ENCODE measurements around the gene COMMD6. TPM values are rescaled to one million over a fixed set of nuclear protein-coding genes. Genes with fewer than 3 reads are reported as not detected.

Gene COMMD6
- polyA plus RNA-seq, 1 donor: 240 TPM

DNA sequence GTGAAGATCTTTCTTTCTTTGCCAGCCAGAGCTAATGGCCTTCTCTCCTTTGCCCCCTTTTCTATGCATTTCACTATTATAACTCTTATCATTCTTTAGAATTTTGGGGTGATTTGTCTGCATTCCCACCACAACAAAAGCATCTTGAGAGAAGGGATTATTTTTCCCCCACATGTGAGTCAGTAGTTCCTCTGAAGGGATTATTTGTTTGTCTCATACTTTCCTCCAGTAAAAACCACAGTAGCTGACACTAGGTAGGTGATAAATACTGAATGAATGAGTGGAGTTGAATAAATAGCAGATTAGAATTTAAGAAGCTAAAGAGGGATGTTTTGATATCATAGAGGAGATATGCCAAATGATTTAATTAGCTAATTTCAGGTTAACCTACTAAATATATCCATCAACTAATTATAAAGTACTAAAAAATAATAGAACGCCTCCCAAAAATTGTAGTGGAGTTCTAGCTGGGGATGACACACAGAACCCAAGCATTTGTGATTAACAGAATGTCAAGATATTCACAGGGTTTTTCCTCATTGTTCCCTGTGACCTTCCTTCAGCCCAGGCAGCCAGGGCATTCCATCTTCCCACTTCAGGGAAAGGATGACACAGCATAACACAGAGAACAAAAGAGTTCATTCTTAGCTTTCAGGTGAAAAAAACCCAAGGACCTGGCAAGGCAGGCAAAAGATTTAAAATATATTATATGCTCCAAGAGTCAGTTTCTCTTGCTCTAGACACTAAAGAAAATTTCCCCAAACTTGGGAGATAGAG, 52.2 kb downstream of the COMMD6 start:
- H3K4me3 ChIP-seq (ENCODE audit: low read length): no peak overlapping the region
- peaks cover 10% of the 10 kb centered on the region for H3K27me3 ChIP-seq (ENCODE audit: control insufficient read depth, insufficient read depth, low read length)
- H3K9me3 ChIP-seq (ENCODE audit: control insufficient read depth, low read depth, low read length): no peaks in the 10 kb centered on the region
- DNase-seq: no peak
- no peaks in the 10 kb centered on the region for H3K36me3 ChIP-seq (ENCODE audit: control insufficient read depth, insufficient read depth, low read length)
- H3K4me1 ChIP-seq (ENCODE audit: control insufficient read depth, insufficient read depth, low read length): no peaks in the 10 kb centered on the region
- no CpG with 5 or more reads among the region's 1 CpG for WGBS (ENCODE audit: insufficient coverage, low lambda C conversion rate)
- no peak overlapping the region for H3K27ac ChIP-seq (ENCODE audit: low read length)

DNA sequence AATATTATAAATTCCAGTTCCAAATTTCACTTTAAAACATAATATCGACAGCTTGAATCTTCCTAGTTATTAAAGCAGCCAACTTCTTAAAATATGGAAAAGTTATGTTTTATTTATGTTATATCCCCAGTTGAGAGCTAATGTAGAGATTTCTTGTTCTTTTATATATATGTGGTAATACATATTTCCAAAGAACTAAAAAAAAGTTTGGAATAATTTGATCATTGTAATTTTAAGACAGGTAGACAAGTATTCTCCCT, 54.9 kb downstream of the COMMD6 start:
- H3K4me1 ChIP-seq (ENCODE audit: control insufficient read depth, insufficient read depth, low read length): no peaks in the 10 kb centered on the region
- peaks cover 10% of the 10 kb centered on the region for H3K27me3 ChIP-seq (ENCODE audit: control insufficient read depth, insufficient read depth, low read length)
- peak overlapping the region; percentile 72 for H3K4me3 ChIP-seq (ENCODE audit: low read length)
- WGBS (ENCODE audit: insufficient coverage, low lambda C conversion rate): 0% methylated on average over 1 of the region's 1 CpG
- H3K27ac ChIP-seq (ENCODE audit: low read length): peak overlapping the region; percentile 34
- DNase-seq: no peak
- H3K9me3 ChIP-seq (ENCODE audit: control insufficient read depth, low read depth, low read length): no peaks in the 10 kb centered on the region
- H3K36me3 ChIP-seq (ENCODE audit: control insufficient read depth, insufficient read depth, low read length): no peaks in the 10 kb centered on the region

DNA sequence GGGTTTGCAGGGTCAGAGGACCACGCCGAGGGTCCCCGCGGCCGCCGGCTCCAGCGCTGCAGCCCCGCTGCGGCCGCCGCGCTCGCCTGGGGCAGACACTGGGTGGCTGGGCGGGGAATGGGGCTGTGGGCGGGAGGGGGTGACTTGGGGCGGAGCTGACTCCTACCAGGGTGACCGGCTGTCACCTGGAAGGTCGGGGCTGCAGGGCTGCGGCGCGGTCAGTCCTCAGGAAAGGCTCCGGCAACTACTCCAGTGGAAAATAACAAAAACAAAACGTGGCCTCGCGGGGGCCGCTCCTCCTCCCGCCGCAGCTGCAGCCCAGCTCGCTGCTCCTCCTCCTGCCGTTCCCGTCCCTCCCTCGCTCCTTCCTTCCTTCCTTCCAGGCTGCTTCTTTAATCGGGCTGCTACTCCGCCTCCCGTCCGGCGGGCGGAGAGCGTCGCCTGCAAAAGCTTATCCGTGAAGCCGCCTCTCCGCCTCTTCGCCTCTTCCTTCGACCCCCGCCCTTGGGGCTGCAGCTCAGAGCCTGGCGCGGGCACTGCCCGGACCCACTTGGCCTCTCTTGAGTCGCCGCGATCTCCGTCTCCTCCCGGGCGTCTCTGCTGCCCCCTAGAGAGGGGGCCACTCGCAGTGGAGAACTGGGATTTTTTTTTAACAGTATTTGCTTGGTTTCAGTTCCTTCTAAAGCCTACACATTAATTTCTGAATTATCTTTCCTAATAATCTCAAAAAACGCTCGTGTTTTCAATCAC, 55.4 kb downstream of the COMMD6 start, which contains the start of gene TBC1D4:
Gene TBC1D4 (minus strand): TSS at position 100 of the 750 bp plus-strand sequence. CDS start 402 bp downstream, outside the sequence.
- no peaks in the 10 kb centered on the region for H3K4me1 ChIP-seq (ENCODE audit: control insufficient read depth, insufficient read depth, low read length)
- WGBS (ENCODE audit: insufficient coverage, low lambda C conversion rate): 17% methylated on average over 2 of the region's 58 CpGs
- DNase-seq: peak; percentile 82 to 94
- H3K9me3 ChIP-seq (ENCODE audit: control insufficient read depth, low read depth, low read length): no peaks in the 10 kb centered on the region
- peak within 1 kb of the TSS; percentile 34 for H3K27ac ChIP-seq (ENCODE audit: low read length)
- H3K36me3 ChIP-seq (ENCODE audit: control insufficient read depth, insufficient read depth, low read length): no peaks in the 10 kb centered on the region
- peaks cover 10% of the 10 kb centered on the region for H3K27me3 ChIP-seq (ENCODE audit: control insufficient read depth, insufficient read depth, low read length)
- H3K4me3 ChIP-seq (ENCODE audit: low read length): peak within 1 kb of the TSS; percentile 72

DNA sequence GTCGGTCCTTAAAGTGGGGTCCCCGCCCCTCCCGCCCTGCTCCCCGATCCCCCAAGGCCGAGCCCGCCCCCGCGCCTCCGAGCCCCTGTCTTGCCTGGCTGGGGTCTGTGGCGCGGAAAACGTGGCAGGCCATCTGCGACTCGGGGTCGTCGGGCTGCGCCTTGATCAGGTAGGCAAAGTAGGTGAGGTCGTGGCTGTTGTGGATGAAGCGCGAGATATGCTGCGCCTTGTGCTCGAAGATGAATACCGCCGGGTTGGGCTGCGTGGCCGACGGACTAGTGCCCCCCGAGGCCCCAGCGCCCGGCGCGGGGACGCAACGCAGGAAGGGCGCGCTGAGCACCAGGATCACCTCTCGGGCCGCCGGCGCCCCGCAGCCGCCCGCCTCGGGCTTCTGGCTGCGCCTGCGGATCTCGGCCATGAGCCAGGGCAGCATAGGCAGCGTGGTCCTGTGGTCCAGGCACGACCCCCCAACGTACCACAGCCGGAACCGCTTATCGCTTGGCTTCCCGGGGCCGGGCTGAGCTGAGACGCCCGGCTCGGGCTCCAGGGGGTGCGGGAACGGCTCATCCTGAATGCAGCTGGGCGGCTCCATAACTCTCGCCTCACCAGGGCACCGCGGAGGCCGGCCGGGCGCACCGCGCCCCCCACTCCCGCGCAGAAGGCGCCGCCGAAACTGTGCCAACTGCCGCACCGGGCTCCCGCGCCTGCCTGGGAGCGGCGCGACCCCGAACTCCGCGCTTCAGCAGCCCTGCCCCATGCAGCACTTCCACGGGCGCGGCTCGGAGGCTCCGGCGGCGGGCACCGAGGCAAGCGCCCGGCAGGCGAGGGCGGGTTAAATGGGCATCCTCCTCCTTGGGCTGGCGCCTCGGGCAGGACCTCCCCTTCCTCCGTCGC, 56.2 kb downstream of the COMMD6 start:
- no peaks in the 10 kb centered on the region for H3K4me1 ChIP-seq (ENCODE audit: control insufficient read depth, insufficient read depth, low read length)
- H3K4me3 ChIP-seq (ENCODE audit: low read length): peak overlapping the region; percentile 72
- peaks cover 5% of the 10 kb centered on the region for H3K27me3 ChIP-seq (ENCODE audit: control insufficient read depth, insufficient read depth, low read length)
- no peaks in the 10 kb centered on the region for H3K9me3 ChIP-seq (ENCODE audit: control insufficient read depth, low read depth, low read length)
- H3K36me3 ChIP-seq (ENCODE audit: control insufficient read depth, insufficient read depth, low read length): no peaks in the 10 kb centered on the region
- no CpG with 5 or more reads among the region's 100 CpGs for WGBS (ENCODE audit: insufficient coverage, low lambda C conversion rate)
- no peak overlapping the region for H3K27ac ChIP-seq (ENCODE audit: low read length)
- peak; percentile 14 to 70 for DNase-seq

GRCh38 chr13:75480671-75481175, 56.9 kb downstream of the COMMD6 start:
- H3K4me3 ChIP-seq (ENCODE audit: low read length): peak overlapping the region; percentile 72
- DNase-seq: peak; percentile 28 to 73
- peaks cover 3% of the 10 kb centered on the region for H3K27me3 ChIP-seq (ENCODE audit: control insufficient read depth, insufficient read depth, low read length)
- no peaks in the 10 kb centered on the region for H3K36me3 ChIP-seq (ENCODE audit: control insufficient read depth, insufficient read depth, low read length)
- no peak overlapping the region for H3K27ac ChIP-seq (ENCODE audit: low read length)
- no CpG with 5 or more reads among the region's 48 CpGs for WGBS (ENCODE audit: insufficient coverage, low lambda C conversion rate)
- no peaks in the 10 kb centered on the region for H3K9me3 ChIP-seq (ENCODE audit: control insufficient read depth, low read depth, low read length)
- no peaks in the 10 kb centered on the region for H3K4me1 ChIP-seq (ENCODE audit: control insufficient read depth, insufficient read depth, low read length)

- no peak overlapping the region for H3K4me3 ChIP-seq (ENCODE audit: low read length)
- 89% methylated on average over 2 of the region's 5 CpGs for whole genome bisulfite sequencing (ENCODE audit: insufficient coverage, low lambda C conversion rate)
- no peak for DNase-seq
Observed at GRCh38 chr13:75479102-75479740, 58.4 kb downstream of the COMMD6 start.

GRCh38 chr13:75478659-75479058, 59.0 kb downstream of the COMMD6 start:
- Histone ChIP-seq H3K27me3 (ENCODE audit: control insufficient read depth, insufficient read depth, low read length) (peaks cover 3% of the 10 kb centered on the region), H3K4me1 (ENCODE audit: control insufficient read depth, insufficient read depth, low read length) (no peaks in the 10 kb centered on the region), H3K27ac (ENCODE audit: low read length) (no peak overlapping the region), H3K36me3 (ENCODE audit: control insufficient read depth, insufficient read depth, low read length) (no peaks in the 10 kb centered on the region), H3K4me3 (ENCODE audit: low read length) (no peak overlapping the region), H3K9me3 (ENCODE audit: control insufficient read depth, low read depth, low read length) (no peaks in the 10 kb centered on the region)
- DNase-seq: no peak
- WGBS (ENCODE audit: insufficient coverage, low lambda C conversion rate): 100% methylated on average over 1 of the region's 4 CpGs

More at GRCh38 chr13:75479102-75479740, 58.4 kb downstream of the COMMD6 start:
- no peaks in the 10 kb centered on the region for H3K4me1 ChIP-seq (ENCODE audit: control insufficient read depth, insufficient read depth, low read length)
- peaks cover 3% of the 10 kb centered on the region for H3K27me3 ChIP-seq (ENCODE audit: control insufficient read depth, insufficient read depth, low read length)
- no peaks in the 10 kb centered on the region for H3K36me3 ChIP-seq (ENCODE audit: control insufficient read depth, insufficient read depth, low read length)
- no peak overlapping the region for H3K27ac ChIP-seq (ENCODE audit: low read length)
- H3K9me3 ChIP-seq (ENCODE audit: control insufficient read depth, low read depth, low read length): no peaks in the 10 kb centered on the region

Other genes with a start within 250 kb of the COMMD6 start
- gene TBC1D4, start 55.7 kb downstream of the COMMD6 start, polyA plus RNA-seq: 10.1 TPM
- gene UCHL3, start 11.9 kb upstream of the COMMD6 start, polyA plus RNA-seq: 27.3 TPM
- gene LMO7, start 98.5 kb upstream of the COMMD6 start, polyA plus RNA-seq: 149 TPM

Data from large intestine (tissue), 3 donors.